HG02852 (cell line): ENCODE results near the gene PHLDB2.
A peak's percentile ranks its signal among the peaks of the same experiment; 100 is the strongest.

Experiments used
- ATAC-seq: cut with Tn5 transposase; IDR thresholded peaks from one replicate; pipeline ENCODE4 v1.9.1; 2021; ENCODE audit warnings: mild to moderate bottlenecking, moderate library complexity; ENCODE audit not compliant: unreplicated experiment

Gene PHLDB2

GRCh38 chr3:112013784-112014143, 154.7 kb downstream of the PHLDB2 start:
- peak; percentile 10 for ATAC-seq

GRCh38 chr3:112017091-112017490, 158.0 kb downstream of the PHLDB2 start:
- no peak for ATAC-seq

GRCh38 chr3:112018712-112019111, 159.6 kb downstream of the PHLDB2 start:
- ATAC-seq = no peak

GRCh38 chr3:112019716-112020115, 160.7 kb downstream of the PHLDB2 start:
- no peak for ATAC-seq

GRCh38 chr3:112020674-112021085, 161.6 kb downstream of the PHLDB2 start:
- no peak for ATAC-seq
